Tibial nerve (tissue), 4 donors: ENCODE measurements around the gene NTM. TPM values are rescaled to one million over a fixed set of nuclear protein-coding genes. Genes with fewer than 3 reads are reported as not detected.
A peak's percentile ranks its signal among the peaks of the same experiment; 100 is the strongest.

Experiments used
- DNase-seq, 2 donors: peaks; one replicate each; pipeline ENCODE4 v3.0.0-alpha.2; 2019; ENCODE audit warnings: low spot score in 2 of 2
- H3K27ac ChIP-seq, 4 donors: fragments of 200-600 bp; sonication (generic) in 3 of 4; one replicate each; pipeline ENCODE4 v1.5.1; 2017 to 2019; ENCODE audit warnings: mild to moderate bottlenecking in 1 of 4
- H3K27me3 ChIP-seq, 2 donors: fragments of 200-600 bp; sonication (generic) in 1 of 2; one replicate each; pipeline versions ENCODE4 v1.5.1 to v1.6.0; 2017 to 2019
- H3K36me3 ChIP-seq, 3 donors: fragments of 200-600 bp; sonication (generic); one replicate each; pipeline ENCODE4 v1.5.1; 2018 to 2019
- H3K4me1 ChIP-seq, 4 donors: fragments of 200-600 bp; sonication (generic) in 3 of 4; one replicate each; pipeline ENCODE4 v1.5.1; 2017 to 2019
- H3K4me3 ChIP-seq, 4 donors: fragments of 200-600 bp; sonication (generic) in 3 of 4; one replicate each; pipeline ENCODE4 v1.5.1; 2017 to 2019; ENCODE audit warnings: mild to moderate bottlenecking in 1 of 4, moderate library complexity in 1 of 4
- H3K9me3 ChIP-seq, 4 donors: fragments of 200-600 bp; sonication (generic) in 3 of 4; one replicate each; pipeline ENCODE4 v1.5.1; 2017 to 2019
- CTCF ChIP-seq, 5 experiments: fragments of 200-600 bp in 3 of 5; fragments of 450-650 bp in 2 of 5; sonication (generic) in 3 of 5; IDR thresholded peaks; one replicate each; pipeline ENCODE4 v1.5.1; 2016 to 2019; ENCODE audit warnings: antibody characterized with exemption in 5 of 5, mild to moderate bottlenecking in 3 of 5, moderate library complexity in 2 of 5
- EP300 ChIP-seq, 2 donors: sonication (generic); formaldehyde crosslinking; IDR thresholded peaks; one replicate each; pipeline ENCODE4 v1.6.1; 2017; ENCODE audit warnings: antibody characterized with exemption in 2 of 2, mild to moderate bottlenecking in 1 of 2
- POLR2A ChIP-seq, 2 donors: fragments of 450-650 bp; IDR thresholded peaks; one replicate each; pipeline ENCODE4 v1.6.1; 2017; ENCODE audit warnings: antibody characterized with exemption in 2 of 2, mild to moderate bottlenecking in 2 of 2, moderate library complexity in 2 of 2
- WGBS, 2 donors: methylation state at CpG; one replicate each; pipeline ENCODE4 v1.1.5; 2018; 5-methylcytosine and 5-hydroxymethylcytosine counted together
- total RNA-seq, 4 donors: library from RNA; depleted of rRNA; stranded (reverse); fragments of >200 nt; gene quantifications; one replicate each; pipeline ENCODE4 v1.1.0, GENCODE V29; 2016

NTM gene
- total RNA-seq, 4 donors from 2014 or later: 3.7 to 11.4 (median 10.8) TPM

- TF ChIP-seq EP300 (IDR thresholded peaks at IDR 0.05) (no peak), CTCF (IDR thresholded peaks at IDR 0.05) (no peak), POLR2A (IDR thresholded peaks at IDR 0.05) (no peak)
Observed at GRCh38 chr11:131760091-131761061, 390.0 kb downstream of the NTM start.

GRCh38 chr11:131762346-131763110, 392.1 kb downstream of the NTM start:
- peaks cover 0 to 9% (median 0%) of the 10 kb centered on the region in 4 donors for H3K9me3 ChIP-seq
- H3K36me3 ChIP-seq: no peaks in the 10 kb centered on the region
- WGBS, 2 donors: 91 to 93% methylated on average over 17 of the region's 17 CpGs
- TF ChIP-seq EP300 (IDR thresholded peaks at IDR 0.05): no peak
- no peak for TF ChIP-seq CTCF (IDR thresholded peaks at IDR 0.05)
- no peak for TF ChIP-seq POLR2A (IDR thresholded peaks at IDR 0.05)
- H3K4me1 ChIP-seq: no peaks in the 10 kb centered on the region
- H3K27me3 ChIP-seq: peaks cover 0 to 10% of the 10 kb centered on the region in 2 donors
- H3K27ac ChIP-seq: no peak overlapping the region
- no peak overlapping the region for H3K4me3 ChIP-seq
- no peak for DNase-seq

More at GRCh38 chr11:131760091-131761061, 390.0 kb downstream of the NTM start:
- H3K9me3 ChIP-seq: peaks cover 0 to 9% (median 0%) of the 10 kb centered on the region in 4 donors
- no peaks in the 10 kb centered on the region for H3K36me3 ChIP-seq
- H3K27ac ChIP-seq: peak overlapping the region in 1 of 4 donors; percentile 16
- no peak for DNase-seq
- 22 to 30% methylated on average over 26 of the region's 26 CpGs for WGBS, 2 donors
- H3K4me1 ChIP-seq: no peaks in the 10 kb centered on the region
- H3K27me3 ChIP-seq: peaks cover 0 to 10% of the 10 kb centered on the region in 2 donors
- no peak overlapping the region for H3K4me3 ChIP-seq

- Histone ChIP-seq H3K27ac (no peak overlapping the region), H3K4me3 (no peak overlapping the region), H3K27me3 (peaks cover 0 to 10% of the 10 kb centered on the region in 2 donors), H3K4me1 (no peaks in the 10 kb centered on the region), H3K9me3 (peaks cover 0 to 9% (median 0%) of the 10 kb centered on the region in 4 donors), H3K36me3 (no peaks in the 10 kb centered on the region)
- WGBS, 2 donors: 37 to 46% methylated on average over 4 of the region's 4 CpGs
- no peak for TF ChIP-seq POLR2A (IDR thresholded peaks at IDR 0.05)
- no peak for TF ChIP-seq CTCF (IDR thresholded peaks at IDR 0.05)
- no peak for TF ChIP-seq EP300 (IDR thresholded peaks at IDR 0.05)
- peak in 1 of 2 donors; percentile 17 for DNase-seq
Observed at GRCh38 chr11:131763193-131763890, 392.9 kb downstream of the NTM start.

- Histone ChIP-seq H3K9me3 (peaks cover 0 to 9% (median 0%) of the 10 kb centered on the region in 4 donors), H3K27ac (no peak overlapping the region), H3K4me1 (no peaks in the 10 kb centered on the region), H3K27me3 (peaks cover 0 to 10% of the 10 kb centered on the region in 2 donors), H3K36me3 (no peaks in the 10 kb centered on the region), H3K4me3 (no peak overlapping the region)
- TF ChIP-seq EP300 (IDR thresholded peaks at IDR 0.05) (no peak), CTCF (IDR thresholded peaks at IDR 0.05) (no peak), POLR2A (IDR thresholded peaks at IDR 0.05) (no peak)
- no peak for DNase-seq
- WGBS, 2 donors: 85 to 96% methylated on average over 5 of the region's 5 CpGs
Observed at GRCh38 chr11:131764126-131764525, 393.7 kb downstream of the NTM start.
